GM21576 (cell line): ENCODE results near the gene OSM.

Experiments
- ATAC-seq: cut with Tn5 transposase; IDR thresholded peaks from one replicate; pipeline ENCODE4 v1.9.1; 2021; ENCODE audit warnings: mild to moderate bottlenecking, moderate library complexity; ENCODE audit not compliant: unreplicated experiment

Gene OSM

GRCh38 chr22:30285846-30286200 is 19.2 kb upstream of the OSM start:
- ATAC-seq, result no peak

DNA sequence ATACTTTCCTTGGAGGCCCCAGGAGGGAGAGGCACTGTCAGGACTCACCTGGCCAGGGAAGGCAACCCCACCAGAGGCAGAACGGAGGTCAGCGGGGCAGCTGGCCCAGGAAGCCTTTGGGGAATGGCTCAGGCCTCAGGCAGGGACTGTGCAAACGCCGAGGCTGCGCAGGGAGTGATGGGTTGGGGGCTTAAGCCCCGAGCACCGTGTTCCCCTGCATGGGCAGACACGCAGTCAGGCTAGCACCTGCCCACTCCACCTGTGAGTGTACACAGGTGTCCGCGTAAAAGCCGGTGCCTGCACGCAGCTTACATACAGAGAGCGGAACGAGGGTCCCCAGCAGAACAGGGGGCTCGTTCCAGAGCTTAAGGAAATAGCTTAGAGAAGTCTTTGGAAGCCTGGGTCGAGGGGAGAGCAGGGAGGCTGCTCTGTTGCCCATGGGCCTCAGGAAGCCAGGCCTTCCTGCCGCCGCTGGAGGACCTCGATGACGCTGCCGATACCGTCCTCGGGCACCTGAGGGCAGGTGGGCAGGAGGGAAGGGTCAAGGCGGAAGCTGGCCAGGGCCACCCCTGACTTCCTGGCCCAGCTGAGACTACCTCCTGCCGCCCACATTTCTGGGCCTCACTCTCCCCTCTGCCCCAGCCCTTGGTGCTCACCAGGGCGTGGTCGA is 18.7 kb upstream of the OSM start:
- ATAC-seq, result no peak

- no peak for ATAC-seq
These were observed 18.0 kb upstream of the OSM start for GRCh38 chr22:30284666-30285065.

- ATAC-seq, result no peak
These were observed 17.5 kb upstream of the OSM start for GRCh38 chr22:30284172-30284571.

- ATAC-seq, result no peak
These were observed 16.7 kb upstream of the OSM start for GRCh38 chr22:30283342-30283741.

DNA sequence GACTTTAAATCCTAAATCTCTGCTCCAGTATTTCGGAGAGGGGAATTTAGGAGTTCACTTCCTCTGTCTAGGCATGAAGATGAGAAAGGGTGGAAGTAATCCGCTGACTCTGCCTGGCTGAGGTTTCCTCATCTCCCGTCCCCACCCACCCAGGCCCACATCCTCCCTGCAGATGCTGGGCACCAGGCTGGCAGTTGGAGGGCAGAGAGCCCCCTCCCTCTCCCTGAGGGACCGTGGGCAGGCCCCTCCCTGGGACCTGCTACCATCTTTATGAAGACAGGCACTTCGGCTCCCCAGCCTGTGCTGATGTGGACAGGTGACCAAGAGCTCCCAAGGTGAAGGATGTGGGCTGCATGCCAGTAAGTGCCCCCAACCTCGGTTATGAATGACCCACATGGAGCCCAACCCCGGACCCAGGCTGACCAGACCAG is 16.0 kb upstream of the OSM start:
- no peak for ATAC-seq

DNA sequence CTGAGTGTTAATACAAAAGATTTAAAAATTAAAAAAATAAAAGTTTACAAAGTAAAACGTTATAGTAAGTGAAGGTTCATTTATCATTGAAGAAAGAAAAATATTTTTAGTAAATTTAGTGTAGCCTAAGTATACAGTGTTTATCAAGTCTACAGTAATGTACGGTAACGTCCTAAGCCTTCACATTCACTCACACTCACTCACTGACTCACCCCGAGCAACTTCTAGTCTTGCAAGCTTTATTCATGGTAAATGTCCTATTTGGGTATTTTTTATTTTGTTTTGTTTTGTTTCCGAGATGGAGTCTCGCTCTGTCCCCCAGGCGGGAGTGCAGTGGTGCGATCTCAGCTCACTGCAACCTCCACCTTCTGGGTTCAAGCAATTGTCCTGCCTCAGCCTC is 13.9 kb upstream of the OSM start:
- no peak for ATAC-seq

DNA sequence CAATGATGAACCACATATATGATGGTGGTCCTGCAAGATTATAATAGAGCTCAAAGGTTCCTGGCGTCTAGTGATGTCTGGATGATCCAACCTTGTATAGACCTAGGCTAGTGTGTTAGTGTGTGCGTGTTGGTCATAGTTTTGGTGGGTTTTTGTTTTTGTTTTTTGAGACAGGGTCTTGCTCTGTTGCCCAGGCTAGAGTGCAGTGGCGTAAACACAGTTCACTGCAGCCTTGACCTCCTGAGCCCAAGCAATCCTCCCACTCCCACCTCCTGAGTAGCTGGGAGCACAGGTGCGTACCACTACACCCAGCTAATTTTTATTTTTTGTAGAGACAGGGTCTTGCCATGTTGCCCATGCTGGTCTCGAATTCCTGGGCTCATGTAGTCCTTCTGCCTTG is 13.3 kb upstream of the OSM start:
- ATAC-seq, result no peak

- no peak for ATAC-seq
These were observed 12.6 kb upstream of the OSM start for GRCh38 chr22:30279046-30279788.

GRCh38 chr22:30277547-30278344 is 11.1 kb upstream of the OSM start:
- no peak for ATAC-seq

GRCh38 chr22:30276039-30276438 is 9.4 kb upstream of the OSM start:
- ATAC-seq, result no peak

DNA sequence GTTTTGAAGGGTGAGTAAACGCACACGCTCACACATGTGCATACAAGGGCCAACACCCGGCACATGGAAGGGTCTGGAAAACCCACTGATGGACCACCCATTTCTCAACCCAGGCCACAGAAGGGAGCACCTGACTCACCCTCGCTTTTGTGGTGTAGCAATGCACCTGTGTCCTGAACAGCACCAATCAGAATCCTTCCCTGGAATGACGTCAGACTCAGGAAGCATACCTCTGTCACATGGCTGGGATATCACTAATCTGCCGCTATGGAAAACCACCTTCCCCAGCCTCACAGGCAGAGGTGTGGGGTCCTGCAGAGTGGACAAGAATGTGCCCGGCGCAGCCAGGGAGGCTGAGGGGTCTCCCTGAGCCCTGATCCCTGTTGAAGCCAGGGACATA is 9.0 kb upstream of the OSM start:
- no peak for ATAC-seq

DNA sequence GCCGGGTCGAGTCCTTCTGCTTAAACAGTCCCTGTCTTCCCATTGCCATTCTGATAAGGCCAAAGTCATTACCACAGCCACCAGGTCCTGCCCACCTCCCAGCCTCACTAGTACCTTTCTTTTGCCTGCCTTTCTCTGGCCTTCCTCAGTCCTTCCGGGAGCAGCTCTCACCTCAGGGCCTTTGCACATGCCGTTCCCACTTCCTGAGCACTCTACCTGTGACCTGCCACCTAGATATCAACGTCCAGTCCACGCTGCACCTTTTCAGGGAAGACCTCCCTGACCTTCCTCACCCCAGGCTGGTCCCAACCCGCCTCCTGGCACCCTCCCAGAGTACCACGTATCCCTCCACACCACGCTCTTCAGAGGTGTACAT is 7.8 kb upstream of the OSM start:
- no peak for ATAC-seq

DNA sequence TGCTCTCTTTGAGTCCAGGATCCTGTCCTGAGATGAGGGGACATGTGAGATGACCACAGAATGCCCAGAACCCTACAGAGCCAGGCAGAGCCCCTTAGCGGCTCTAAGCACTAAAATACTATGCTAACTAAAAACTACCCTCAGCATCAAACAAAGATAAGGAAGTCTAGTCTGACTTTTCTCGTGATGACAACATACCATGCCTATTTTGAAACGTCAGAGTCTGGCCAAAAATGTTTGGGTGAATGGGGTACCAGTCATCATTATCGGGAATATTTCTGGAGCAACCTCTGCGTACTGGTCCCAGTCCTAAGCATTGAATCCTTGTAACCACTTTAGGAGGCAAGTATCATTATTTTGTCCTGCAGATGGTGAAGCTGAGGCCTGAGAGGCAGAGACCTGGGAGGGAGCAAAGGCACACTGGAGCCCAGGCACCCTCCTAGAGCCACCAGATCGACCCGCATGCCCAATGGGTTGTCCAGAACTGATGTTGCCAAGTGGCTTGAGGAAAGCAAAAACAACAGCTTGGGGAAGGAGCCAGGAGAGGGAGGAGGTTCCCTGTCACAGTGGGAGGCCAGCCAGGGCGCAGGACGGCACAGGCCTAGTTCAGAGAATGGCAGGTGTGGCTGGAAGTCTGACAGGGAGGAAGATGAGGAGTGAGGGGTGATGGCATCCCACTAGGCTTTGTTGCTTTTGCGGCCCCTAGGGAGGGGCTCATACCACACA is 7.2 kb upstream of the OSM start:
- ATAC-seq, result no peak

DNA sequence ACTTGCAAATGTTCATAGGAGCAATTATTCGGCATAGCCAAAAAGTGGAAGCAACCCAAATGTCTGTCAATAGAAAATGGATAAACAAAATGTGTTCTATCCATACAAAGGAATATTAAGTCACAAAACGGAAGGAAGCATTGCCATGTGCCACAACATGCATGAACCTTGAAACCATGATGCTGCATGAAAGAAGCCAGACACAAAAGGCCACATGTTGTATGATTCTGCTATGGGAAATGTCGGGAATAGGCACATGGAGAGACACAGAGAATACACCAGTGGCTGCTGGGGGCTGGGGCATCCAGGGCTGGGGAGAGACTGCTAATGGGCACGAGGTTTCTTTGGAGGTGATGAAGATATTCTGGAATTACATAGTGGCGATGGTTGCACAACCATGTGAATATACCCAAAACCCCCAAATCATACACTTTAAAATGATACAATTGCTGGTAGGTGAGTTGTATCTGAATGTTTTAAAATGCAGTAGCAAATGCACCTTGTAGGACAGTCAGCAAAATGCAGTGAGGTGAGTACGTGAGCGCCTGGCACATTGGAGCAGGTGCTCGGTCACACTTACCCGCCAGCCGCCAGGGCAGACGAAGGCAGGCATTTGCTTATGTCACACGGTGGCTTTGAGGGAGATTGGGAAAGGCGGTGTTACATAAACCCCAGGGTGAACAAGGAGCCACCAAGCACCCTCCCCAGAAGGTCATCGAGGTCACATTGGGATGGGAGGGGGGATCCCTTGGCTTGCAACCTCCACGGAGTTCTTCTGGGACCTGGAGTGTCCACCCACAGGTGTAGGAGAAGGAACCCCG is 6.3 kb upstream of the OSM start:
- no peak for ATAC-seq

DNA sequence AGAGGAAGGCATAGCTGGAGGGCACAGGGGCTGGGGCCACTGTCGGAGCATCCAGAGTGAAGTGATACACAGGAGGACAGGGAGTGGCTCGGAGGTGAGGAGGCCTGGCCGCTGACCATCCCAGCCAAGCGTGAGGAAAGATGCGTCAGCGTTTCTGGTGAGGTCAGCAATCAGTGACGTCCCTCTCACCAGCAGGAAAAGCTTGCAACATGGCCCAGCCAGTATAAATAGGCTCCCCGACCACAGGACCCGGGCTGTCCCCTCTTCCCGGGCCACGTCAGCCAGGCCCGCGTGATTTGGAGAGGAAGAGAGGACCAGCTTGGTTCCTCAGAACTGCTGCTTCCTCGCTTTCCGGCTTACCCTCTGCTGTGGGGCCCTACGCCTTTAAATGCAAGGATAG is 4.2 kb upstream of the OSM start:
- ATAC-seq, result no peak

GRCh38 chr22:30268331-30268730 is 1.7 kb upstream of the OSM start:
- no peak for ATAC-seq

DNA sequence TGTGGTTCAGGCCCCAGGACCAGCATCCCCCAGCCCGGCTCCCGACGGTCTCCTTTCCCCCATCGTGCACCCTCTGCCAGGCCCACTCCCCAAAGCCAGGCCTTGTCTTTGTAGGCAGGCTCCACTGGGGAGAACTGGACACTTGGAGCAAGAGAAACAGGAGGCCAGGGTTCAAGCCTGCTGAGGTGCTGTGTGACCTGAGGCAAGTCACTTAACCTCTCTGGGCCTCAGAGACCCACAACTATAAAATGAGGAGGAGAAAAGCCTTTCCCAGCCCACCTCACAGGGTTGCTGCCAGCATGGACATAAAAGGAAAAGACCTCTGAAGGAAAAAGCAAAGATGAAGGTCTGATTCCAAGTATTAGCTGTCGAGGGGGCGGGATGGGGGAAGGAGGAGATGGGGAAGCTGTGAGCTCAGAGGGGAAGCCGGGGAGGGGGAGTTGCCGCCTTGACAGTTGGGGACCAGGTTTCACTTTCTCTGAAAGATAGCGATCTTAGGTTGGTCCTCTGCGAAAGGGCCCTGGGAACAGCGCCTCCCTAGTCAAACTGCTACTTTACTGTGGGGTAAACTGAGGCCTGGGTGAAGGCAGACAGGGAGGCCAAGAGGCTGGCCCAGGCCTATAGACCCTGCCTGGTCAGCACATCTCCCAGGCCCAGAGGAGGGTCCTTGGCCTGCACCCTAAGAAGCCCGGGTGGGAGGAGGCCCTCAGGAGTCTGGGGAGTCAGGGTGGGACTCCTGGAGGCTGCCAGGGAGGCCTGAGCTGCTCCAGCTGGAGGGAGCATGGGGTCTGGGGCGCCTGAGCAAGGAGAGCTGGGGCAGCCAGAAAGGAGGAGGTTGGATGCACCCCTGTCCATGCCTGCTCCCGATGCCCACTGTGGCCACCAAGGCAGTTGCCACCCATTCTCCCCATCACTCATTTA is 991 bp upstream of the OSM start:
- no peak for ATAC-seq

DNA sequence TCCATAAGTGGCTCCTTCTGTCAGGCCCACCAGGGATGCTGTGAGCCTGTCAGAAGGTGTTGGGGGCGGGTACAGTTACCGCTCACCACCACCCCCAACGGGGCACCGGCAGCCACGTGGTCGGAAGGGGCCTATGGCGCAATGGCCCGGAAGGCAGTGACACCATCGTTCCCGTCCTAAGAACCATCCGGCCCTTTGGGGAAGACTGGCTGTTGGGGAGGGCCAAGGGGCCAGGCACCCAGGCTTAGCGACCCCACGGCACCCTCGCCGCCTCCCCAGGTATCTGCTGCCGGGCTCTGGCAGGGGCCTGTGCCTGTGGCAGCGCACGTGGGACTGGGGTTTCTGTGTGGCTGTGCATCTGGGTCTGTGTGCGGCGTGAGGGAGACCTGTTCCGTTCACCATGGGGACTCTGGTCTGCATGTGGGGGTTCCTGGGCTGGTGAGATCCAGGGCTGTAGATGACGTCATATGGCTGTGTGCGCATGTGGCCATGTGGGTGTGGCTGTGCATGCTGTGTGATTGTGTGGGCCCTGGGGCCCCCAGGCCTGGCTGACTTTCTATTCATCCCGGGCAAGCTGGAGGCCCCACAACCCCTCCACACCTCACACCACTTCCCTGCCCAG is 717 bp downstream of the OSM start:
- peak; percentile 58 for ATAC-seq
